HG02885 (cell line): ENCODE results near the gene SLC22A14.
"Not testable (repeated sequence)": the region's sequence is repeated elsewhere in the genome, so short reads cannot be mapped to it uniquely, and the experiment has no call there.

ENCODE experiments used
- ATAC-seq: cut with Tn5 transposase; IDR thresholded peaks from one replicate; pipeline ENCODE4 v1.9.1; 2021; ENCODE audit warnings: mild to moderate bottlenecking; ENCODE audit not compliant: unreplicated experiment, poor library complexity

SLC22A14 gene

DNA sequence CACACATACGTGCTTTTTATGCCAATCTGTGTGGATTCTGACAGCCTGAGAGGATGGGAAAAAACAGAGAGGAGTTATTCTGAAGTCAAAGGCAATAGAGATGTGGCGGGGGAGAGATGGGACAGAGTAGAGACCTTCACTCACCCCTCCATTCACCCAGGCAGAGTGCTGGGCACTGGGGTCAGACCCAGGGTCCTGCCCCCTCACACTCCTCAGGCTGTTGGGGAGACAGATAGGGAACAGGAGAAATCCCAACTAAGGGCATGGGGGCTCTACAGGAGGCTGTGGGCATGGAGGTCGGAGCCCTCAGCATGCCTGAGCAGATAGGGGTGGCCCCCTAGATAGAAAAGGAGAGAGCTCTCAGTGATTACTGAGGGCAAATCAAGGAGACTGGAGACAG, 30.3 kb downstream of the SLC22A14 start:
- no peak for ATAC-seq

DNA sequence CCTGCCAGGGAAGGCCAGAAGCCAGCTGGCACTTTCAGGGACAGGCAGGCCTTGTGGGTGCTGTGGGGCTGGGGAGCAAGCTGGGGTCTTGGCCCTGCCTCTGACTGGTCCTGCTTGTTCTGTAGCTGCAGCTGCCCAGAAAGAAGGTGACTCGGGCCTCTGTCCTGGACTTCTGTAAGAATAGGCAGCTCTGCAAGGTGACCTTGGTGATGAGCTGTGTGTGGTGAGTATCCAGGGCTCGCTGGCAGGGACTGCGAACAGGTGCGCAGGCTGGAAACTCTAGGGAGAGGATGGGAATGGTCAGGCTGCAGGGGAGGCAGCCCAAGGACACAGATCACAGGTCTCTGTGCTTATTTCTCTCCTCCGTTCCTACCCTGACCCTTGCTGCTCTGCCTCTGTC, 31.2 kb downstream of the SLC22A14 start:
- ATAC-seq, result no peak

DNA sequence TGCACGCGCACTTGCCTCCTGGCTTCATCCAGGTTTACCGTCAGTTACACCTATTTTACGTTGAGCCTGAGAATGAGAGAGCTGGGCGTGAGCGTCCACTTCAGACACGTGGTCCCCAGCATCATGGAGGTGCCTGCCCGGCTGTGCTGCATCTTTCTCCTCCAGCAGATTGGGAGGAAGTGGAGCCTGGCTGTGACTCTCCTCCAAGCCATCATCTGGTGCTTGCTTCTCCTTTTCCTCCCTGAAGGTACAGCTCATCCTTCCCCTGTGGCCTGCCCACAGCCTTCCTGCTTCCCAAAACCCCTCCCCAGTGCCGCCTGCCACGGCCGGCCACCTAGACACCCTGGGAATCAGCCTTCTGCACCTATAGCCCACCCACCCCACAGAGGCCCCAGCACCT, 31.6 kb downstream of the SLC22A14 start:
- ATAC-seq, result no peak

DNA sequence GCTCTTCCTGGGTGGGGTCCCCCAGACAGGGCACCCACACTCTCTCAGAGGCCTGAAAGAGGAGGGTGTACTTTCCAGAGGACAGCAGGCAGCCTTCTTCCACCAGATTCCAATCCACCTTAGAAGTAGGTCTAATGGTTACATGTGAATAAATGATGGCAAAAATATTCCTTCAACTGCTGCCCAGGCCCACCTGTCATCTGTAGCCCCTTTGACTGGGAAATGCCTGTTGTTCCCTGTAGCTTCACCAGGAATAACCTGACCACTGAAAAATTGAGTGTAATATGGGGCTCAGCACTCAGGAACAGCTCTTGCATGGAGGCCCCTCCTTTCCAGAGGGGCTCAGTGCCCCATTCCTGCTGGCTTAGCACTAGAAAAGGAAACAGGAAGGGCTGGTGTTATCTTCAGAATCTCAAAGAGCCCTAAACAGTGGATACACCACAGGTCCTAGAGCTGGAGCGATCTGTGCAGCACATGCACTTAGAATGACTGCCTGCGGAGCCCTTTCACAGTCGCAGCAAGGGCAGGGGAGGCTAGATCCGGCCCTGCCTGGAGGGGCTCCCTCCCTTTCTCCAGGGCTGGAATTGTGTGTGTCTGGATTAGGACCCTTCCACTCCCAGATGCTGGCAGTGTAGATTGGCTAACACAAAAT, 32.1 kb downstream of the SLC22A14 start:
- no peak for ATAC-seq

DNA sequence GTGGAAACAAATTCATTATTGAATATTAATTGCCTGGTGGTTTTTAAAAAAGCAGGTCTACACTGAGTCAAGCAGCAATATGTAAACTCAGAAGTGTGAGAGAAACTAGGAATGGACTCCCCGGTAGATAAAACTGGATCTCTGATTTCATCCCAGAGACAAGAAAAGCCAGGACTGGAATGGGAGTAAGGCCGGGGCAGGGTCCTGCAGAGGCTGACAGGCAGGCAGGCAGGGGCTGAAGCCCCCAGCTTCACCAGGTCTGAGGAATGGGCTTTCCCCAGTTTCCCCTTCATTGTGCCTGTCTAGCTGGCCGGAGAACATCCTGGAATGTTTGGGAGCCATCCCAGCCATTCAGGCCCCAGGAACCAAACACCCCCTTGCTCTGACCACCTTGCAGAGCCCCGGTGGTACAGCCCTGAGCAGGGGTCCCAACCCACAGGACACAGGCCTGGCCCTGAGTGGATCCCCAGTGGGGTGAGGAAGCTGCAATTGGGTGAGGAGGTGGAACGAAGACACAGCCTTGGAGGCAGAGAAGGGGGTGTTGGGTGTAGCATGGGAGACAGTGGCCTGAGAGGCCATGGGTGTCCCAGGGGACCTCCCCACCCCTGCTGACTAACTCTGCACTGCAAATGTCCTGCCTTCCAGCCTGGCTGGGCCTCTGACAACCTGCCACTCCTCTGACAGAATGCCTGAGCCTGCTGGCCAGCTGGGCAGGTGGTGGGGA, 32.8 kb downstream of the SLC22A14 start:
- no peak for ATAC-seq

DNA sequence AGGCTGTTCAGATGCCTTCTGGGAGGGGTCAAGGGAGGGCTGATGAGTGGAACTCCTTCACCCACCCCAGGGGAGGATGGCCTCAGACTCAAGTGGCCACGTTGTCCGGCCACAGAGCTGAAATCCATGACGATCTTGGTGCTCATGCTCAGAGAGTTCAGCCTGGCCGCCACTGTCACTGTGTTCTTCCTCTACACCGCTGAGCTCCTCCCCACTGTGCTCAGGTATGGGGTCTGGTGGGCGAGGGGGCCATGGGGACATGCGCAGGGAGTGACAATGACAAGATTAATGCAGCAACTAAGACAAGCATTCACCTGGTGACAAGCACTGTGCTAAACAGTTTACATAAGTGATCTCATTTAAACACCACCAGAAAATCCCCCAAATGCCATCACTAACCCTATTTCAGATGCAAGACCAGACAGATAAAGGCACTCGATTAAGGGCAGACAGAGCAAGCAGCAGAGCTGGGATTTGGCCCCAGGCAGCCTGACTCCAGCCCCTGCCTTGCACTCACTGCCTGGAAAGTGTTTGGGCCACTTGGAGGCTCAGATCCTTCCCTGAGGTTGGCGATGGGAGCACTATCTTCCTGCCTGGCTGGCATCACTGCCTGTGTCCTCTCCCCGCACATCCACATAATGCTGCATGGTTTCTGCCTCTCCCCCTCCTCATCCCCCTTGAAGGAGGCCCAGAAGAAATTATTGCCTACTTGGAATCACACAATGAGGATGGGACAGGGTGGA, 33.6 kb downstream of the SLC22A14 start:
- ATAC-seq, result no peak

DNA sequence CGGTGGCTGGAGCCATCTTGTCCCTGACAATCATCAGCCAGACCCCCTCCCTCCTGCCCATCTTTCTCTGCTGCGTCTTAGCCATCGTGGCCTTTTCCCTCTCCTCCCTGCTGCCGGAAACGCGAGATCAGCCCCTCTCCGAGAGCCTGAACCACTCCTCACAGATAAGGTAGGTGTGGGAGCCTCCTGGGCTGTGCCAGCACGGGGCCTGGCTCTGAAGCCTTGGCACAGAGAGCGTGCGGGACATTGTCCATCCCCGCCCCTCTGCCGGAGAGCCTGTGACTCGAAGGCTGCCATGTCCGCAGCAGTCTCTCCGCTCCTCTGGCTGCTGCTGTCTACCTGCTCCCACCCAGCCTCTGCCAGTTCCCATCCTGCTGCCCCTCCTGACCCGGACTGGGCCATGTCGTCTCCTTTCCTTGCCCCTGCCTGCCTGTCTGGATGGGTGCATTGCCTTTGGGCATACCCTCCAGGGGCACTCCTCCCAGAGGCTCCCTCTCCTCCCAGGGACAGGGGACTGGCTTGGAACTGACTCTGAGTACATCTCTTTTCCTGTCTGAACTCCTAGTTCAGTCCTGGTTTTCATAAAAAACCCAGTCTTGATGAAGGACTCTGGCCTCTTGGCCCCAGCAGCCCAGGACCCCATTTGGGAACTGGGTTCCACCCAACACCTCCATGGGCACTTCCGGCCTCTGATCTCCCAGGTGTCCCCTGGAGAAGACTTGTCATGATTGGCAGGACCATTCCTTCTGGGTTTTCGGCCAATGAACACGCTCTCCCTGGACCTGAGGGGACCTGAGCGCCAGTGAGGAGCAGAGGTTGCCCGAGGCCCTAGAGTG, 34.5 kb downstream of the SLC22A14 start:
- ATAC-seq, result no peak

DNA sequence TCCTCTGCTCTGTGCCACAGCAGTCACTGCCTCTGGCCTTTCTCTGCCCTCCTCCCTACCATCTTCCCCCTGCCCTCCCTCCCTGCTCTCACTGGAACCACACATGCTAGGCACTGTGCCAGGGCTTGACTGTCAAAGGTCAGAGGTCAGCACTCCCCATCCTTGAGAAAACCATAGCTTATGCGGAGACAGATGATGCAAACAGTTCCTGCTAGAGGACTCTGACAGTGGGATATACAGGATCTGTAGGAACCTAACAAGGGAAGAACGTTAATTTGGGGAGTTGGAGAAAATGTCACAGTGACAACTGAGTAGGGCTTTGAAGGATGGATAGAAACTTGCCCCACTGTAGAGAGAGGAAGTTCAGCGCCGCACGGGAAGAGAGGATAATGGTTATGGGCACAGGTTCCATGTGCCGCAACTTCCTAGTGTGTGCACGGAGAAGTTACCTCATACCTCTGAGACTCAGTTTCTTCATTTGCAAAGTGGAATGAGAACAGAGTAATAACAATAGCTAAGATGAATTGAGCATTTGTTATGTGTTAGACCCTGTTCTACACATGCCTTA, 35.2 kb downstream of the SLC22A14 start:
- no peak for ATAC-seq

DNA sequence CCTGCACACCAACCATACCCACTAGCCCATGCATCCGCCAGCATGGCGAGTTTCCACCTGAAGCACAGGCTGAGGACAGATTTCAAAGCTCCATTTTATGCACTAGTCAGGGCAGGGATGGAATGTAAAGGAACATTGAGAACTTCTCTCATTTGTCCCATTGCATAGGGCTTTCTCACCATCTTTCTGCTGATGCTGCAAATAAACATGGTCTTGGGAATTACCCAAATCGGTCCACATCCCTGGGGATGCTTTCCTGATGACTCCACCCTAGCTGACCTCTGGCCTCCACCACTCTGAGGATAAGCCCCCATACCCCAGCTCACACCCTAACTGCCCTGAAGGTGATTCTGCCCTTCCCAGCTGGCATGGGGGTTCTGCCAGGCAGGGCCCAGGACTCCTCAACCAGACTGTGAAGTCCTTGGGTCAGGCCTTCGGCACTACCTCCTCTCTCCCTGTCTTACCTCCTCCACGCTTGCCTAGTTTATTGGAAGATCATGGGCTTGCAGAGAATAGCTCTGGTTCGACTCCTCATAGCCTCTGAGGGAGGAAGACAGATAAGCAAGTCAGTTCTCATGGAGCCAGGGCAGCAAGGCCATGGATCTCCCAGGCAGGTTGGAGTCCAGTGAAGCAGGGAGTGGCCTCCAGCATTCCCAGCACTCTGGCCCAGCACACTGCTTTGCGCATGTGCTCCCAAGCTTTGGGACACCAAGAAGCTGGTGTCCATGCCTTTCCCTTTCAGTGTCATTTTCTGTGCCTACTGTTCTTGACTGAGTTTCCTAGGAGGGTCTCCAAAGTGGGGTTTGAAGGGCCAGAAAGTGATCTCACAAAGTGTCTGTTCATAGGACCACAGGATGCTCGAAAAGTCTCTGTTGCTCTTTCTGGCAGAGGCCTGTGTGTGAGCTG, 36.9 kb downstream of the SLC22A14 start:
- ATAC-seq, result no peak

DNA sequence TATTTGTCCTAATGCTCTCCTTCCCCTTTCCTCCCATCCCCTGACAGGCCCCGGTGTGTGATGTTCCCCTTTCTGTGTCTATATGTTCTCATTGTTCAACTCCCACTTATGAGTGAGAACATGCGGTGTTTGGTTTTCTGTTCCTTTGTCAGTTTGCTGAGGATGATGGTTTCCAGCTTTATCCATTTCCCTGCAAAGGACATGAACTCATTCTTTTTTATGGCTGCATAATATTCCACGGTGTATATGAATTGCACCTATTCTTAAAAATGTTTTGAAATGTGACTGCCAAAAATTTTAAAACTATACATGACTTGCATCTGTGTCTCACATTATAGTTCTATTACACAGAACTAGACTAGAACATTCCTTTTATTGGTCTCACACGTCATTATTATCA, 38.5 kb downstream of the SLC22A14 start:
- ATAC-seq, result not testable (repeated sequence)

DNA sequence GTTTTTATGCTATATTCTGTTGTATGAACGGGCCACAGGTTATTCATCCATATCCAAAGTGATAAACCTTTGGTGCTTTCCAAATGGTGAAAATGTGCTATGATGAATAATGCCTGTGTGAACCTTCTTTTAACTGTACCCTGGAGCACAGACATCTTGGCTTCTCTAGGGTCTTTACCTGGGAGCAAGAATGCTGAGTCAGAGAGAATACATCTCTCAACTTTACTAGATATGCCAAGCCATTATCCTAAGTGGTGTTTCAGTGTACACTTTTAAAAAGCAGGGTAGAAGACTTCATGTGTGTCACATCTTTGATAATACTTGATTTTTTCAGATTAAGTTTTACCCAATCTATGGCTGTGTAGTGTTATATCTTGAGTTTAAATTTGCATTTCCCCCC, 41.0 kb downstream of the SLC22A14 start:
- ATAC-seq, result no peak

DNA sequence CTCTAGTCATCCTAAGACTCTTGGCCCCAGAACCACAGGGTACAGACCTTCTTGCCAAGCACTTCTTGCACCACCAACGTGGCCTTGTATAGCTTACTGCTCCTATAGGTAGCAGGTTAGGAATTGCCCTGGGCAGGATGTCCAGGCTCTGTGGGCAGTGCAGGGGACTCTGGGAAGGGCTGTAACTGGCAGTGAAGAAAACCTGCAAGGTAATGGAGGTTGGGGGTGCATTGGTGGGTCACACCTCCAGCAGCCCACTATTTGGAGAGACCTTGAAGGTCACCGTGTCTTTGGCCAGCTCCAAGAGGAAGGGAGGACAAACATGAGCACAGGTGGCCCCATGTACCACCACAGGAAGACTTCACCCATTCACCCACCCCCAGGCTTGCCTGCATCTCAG, 43.2 kb downstream of the SLC22A14 start:
- ATAC-seq, result no peak

DNA sequence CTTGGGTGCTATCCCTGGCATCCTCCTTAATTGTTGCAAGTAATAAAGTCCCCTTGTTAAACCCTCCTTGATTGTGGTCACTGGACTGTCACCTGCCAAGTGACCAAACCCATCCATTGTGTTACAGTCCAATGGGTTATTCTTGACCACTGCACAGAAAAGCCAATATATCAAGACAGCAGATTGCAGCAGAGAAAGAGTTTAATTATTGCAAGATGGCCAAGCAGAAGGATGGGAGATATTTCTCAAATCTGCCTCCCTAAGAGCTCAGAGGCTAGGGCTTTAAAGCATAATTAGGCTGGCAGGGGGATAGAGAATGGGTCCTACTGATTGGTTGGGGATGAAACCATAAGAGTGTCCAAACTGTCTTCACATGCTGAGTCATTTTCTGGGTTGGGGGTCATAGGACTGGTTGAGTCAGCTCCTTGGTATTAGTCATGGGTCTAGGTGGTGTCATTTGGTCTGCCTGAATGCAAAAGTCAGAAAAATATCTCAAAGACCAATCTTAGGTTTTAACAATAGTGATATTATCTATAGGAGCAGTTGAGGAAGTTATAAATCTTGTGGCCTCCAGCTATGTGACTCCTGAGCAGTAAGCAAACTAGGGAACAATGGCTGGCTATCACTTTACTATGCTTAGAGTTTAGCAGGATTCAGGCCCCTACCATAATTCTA, 45.4 kb downstream of the SLC22A14 start:
- ATAC-seq, result no peak

DNA sequence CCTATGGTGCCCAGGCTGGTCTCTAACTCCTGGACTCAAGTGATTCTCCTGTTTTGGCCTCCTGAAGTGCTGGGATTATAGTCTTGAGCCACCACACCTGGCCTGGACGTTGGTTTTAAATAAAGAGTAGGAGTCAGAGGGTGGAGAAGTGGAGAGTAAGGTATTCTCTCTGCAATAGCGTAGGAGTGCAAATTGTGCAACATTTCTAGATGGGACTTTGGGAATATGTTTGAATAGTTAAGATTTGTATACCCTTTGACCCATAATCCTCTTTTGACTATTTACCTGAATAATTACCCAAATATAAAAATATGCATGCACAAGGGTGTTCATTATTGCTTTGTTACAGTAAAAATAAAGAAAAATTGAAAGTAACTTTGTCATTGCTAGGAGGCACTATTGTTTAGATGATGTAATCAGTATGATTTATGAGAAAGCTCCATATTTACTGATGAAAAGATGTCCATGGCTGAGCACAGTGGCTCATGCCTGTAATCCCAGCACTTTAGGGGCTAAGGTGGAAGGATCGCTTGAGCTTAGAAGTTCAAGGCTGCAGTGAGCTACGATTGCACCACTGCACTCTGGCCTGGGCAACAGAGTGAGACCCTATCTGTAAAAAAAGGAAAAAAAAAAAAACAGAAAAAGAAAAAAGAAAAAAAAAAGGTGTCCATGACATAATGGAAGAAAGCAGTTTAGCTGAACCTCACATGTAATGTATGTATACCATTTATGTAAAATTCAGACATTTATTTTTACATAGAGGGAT, 49.3 kb downstream of the SLC22A14 start:
- ATAC-seq, result no peak

DNA sequence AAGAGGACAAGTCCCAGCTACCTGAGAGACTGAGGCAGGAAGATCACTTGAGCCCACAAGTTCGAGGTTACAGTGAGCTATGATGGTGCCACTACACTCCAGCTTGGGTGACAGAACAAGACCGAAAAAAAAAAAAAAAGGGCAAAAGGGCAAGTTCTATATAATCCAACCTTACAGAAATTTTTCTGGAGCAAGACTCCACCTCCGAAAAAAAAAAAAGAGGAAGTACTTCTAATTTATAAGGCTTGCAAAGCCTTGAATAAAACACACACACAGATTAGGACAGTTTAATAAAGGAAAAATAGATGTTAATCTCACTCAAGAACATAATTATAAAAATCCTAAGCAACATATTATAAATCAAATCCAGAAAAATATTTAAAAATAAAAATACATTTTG, 50.1 kb downstream of the SLC22A14 start:
- no peak for ATAC-seq

DNA sequence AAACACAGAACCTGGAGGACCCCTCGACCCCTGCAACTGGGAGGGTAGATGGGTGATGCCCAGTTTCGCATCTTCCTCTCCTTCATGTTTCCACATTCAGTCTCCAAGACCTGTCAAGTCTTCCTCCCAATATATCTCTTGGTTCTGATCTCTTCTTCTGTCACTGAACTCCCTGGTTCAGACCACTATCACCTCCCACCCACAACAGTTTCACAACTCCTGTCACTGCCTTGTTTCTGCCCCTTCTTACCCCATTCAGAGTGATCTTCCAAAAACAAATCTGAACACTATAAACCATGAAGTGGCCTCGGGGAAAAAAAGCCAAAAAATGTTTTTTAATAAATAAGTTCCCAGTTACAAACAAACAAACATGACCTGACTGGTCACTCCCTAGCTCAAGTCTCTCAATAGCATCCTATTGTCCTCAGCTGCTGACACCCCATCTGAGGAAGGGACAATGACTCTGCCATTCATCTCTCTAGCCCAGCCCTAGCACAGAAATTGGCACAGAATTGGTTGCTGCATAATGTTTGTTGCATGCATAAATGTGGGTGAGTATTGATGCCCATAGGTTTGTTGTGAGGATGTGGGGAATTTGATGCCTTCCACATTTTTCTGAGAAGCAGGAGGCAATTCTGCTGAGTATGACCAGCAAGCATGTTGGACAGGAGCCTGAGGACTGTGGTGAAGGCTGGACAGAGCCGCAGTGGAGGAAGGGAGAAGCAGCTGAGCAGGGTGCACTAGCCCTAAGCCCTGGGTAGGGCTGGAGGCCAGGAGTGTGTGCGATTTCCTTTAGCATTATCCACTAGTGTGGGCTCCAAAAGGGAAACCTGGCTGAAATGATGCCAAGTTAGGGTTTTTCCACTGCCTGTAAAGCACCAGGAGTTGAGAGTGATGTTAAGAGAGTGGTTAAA, 52.3 kb downstream of the SLC22A14 start:
- no peak for ATAC-seq

DNA sequence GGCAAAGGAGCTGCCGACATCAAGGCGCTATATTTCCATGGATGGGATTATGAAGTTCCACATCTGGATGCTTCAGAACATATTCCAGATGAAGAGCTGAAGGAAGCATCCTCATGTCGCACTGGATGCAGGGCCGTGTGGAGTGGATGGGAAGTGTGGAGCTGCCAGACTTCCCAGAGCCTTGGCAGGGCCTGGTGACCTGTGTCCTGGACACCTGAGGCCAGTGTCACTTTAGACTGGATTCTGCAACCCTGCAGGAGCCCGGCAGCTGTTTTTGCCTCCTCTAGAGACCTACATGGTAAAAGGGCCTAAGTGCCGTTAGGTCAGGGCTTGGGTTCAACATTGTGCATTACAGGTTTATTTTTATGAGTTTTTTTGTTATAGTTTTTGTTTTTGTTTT, 53.2 kb downstream of the SLC22A14 start:
- ATAC-seq, result no peak
